Measurements from ENCODE around the gene SUV39H1.
"Not testable (repeated sequence)": the region's sequence is repeated elsewhere in the genome, so short reads cannot be mapped to it uniquely, and the experiment has no call there.

The SUV39H1 gene

DNA sequence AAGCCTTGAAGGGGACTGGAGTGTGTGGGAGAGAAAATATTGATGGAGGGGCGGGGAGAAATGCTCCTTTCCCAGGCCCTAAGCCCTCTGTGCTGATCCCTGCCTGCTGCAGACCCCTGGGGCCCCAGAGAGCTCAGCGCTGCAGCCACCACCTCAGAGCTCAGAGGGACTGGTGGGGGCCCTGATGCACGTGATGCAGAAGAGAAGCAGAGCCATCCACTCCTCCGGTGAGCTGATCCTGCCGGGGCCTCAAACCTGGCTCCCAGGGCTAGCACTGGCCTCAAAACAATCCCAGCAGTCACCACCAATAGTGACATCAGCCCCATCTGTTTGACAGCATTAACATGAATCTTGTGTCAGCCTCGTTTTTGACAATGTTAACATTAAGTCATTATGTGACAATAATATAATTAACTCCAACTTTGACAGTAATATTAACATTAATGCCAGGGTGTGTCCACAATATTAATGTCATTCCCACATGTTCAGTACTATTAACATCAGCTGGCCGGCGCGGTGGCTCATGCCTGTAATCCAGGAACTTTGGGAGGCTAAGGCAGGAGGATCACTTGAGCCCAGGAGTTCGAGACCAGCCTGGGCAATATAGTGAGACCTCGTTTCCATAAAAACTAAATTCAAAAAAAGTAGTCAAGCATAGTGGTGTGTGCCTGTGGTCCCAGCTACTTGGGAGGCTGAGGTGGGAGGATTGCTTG is 7.2 kb upstream of the SUV39H1 start:
- no peak for DNase-seq

- not testable (repeated sequence) for DNase-seq
Measured at GRCh38 chrX:48691746-48692145, 4.8 kb upstream of the SUV39H1 start.

GRCh38 chrX:48694776-48695533 is 1.6 kb upstream of the SUV39H1 start:
- DNase-seq = no peak

GRCh38 chrX:48695534-48695896 is 1.0 kb upstream of the SUV39H1 start:
- DNase-seq = no peak

GRCh38 chrX:48695925-48696300 is 621 bp upstream of the SUV39H1 start:
- DNase-seq = no peak

DNA sequence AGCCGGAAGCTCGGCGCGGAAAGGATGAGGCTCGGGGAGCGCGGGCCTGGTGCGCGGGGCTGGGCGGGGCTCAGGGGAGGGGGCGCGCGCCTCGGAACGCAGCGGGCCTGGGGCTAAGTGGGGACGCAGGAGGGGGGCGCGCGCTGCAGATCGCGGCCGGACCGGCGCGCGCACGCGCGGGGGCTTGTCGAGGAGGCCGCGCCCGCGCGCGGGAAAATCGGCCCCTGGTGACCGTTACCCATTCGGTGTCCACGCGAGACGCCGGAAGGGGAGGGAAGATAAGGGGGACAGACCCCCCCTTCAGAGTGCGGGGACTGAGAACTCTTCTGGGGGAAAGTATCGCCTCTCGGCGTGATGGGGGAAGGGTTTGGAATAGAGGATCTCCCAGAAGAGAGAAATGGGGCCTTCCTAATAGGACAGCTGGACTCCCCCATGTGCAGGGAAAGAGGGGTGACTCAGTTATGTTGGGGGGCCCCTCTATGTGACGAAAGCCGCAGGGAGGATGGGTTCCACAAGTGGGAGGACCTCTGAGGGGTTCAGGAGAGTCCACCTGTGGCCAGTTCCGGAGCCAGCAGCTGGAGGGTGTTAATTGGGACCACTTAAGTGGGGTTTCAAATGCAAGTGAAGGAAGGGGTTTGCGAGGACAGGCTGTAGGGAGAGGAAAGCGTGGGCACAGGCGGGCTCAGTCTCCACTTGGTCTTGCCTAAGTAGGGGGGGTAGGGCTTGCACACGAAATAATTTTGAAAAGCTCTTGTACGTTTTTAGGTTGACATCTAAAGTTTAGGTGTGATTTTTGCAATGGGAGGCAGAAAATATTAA is 584 bp downstream of the SUV39H1 start:
- no peak for DNase-seq

DNA sequence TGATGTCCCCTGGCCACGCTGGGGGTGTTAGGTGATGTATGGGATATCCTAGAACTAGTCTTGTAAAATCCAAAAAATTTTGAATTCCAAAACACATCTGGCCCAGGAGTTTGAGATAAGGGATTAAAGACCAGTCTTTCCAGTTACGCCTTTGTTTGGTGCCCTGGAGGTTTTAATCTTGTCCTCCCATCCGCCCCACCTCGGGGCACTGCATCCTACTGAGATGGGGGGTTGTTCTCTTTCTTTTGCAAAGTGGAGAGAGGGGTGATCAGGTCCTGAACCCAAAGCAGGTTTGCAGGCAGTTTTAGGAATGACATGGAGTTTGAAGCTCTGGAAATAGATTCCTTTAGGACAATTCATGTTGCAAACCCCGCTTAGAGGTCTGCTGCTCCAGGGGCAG is 1.8 kb downstream of the SUV39H1 start:
- DNase-seq = no peak

GRCh38 chrX:48700246-48700645 is 3.7 kb downstream of the SUV39H1 start:
- no peak for DNase-seq

- DNase-seq = no peak
Measured at GRCh38 chrX:48700951-48701653, 4.6 kb downstream of the SUV39H1 start.

DNA sequence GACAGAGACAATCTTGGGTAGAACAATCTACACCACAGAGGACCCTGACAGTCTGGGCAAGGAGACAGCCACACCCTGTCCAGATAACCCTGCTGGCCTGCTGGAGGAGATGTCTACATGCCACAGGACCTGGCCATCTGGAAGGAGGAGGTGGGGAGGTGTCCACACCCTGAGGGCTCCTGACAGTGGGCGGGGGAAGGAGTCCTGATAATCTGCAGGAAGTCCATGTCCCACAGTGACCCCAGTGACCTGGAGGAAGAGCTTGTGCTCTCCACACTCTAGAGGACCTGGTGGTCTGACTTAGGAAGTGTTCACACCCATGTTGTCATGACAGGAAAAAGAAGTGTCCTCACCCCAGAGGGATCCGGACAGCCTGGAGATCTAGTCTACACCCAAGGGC is 5.5 kb downstream of the SUV39H1 start:
- DNase-seq = no peak

DNA sequence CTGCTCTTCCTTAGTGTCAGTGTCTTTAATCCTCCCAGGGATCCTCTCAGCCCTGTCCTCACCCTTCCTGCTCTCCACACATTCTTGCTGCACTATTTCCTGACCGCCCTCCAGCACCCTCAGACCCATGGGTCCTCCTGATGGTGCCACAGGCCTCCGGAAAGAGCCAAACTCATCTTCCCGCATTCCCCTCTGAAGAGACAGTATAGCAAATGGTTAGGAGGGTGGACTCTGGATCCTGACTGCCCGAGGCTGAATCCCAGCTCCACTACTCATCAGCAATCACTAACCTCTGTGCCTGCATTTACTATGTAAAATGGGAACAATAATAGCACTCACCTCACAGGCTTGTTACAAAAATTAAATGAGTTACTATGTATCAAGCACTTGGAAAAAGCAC is 6.2 kb downstream of the SUV39H1 start:
- no peak for DNase-seq

DNA sequence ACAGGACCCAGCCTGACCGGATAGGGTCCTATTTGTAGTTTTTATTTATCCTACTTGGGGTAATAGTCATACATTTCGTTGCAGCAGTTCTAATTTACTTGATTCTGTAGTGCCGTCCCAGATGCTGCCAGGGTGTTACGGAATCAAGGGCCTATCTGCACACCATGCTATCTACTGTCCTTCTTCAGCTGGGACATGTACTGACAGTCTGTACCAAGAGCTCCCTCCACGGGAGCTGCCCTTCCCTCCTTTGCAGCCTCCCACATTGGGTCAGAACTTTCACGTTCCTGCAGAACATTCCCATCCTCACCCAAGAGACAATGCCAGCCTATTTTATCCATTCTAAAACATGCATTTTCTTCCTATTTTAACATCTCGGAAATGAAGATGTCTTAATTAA is 6.7 kb downstream of the SUV39H1 start:
- DNase-seq = no peak

GRCh38 chrX:48703642-48704481 is 7.3 kb downstream of the SUV39H1 start:
- DNase-seq = no peak

DNA sequence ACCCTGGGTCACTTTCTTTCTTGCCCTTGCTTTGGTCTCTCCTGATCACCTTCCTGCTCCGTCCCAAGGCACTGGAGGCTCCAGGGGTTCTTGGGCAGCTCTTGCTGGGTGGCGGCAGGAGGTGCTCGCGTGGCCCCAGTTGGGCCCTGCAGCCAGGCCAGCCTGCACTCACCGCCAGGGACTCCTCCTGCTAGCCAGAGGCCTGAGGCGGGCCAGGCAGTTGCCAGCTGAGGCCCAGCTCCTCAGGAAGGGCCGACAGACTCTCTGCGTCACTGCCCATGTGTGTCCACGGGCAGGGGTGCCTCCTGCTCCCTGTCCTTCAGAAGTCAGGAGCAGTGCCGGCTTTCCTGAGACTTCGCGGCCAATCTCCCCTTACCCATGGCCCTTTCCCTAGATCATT is 9.3 kb downstream of the SUV39H1 start:
- no peak for DNase-seq

GRCh38 chrX:48709522-48710112 is 13.1 kb downstream of the SUV39H1 start:
- DNase-seq = no peak

DNA sequence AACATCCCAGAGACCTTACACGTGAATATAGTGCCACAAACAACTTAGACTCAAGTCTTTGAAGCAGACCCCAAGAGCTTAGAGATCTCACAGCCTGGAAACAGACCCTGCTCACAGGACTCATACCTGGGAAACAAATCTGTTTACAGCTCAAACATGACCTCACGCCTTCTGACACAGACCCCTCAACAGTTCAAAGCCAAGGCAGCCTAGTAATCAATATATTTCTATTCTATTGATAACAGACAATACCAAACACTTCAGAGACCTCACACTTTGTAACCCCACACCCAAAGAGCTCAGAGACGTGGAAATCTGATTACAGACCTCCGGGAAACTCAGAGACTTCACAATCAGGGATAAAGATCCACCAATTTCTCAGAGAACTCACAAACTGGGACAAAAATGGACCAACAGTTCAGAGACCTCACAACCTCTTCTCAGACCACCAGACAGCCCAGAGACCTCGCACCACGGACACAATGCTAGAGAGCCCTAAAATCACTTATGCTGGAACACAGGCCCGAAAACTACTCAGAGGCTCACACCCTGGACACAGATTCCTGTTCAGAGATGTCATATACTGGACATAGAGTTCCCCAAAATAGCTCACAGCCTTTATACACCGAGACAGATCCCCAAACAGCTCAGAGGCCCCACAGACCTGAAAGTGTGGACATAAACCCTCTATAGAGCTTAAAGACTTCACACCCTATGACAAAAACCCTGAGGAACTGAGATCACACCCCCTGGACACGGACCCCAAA is 14.8 kb downstream of the SUV39H1 start:
- no peak for DNase-seq

- DNase-seq = no peak
Measured at GRCh38 chrX:48711929-48712505, 15.5 kb downstream of the SUV39H1 start.

DNA sequence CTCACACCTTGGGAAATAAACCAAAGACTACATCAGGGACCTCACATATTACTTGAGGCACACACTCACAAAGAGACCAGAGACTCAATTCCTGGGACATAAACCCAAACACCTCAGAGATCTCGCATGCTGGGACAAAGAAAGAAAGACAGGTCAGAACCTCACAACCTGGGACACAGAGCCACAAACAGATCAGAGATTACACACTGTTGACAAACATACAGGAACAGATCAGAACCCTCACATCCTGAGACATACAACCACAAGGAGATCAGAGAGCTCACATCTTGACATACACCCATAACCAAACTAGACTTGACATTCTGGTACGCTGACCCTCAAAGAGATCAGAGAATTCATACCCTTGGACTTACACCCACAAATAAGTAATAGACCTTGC is 17.3 kb downstream of the SUV39H1 start:
- DNase-seq = no peak

DNA sequence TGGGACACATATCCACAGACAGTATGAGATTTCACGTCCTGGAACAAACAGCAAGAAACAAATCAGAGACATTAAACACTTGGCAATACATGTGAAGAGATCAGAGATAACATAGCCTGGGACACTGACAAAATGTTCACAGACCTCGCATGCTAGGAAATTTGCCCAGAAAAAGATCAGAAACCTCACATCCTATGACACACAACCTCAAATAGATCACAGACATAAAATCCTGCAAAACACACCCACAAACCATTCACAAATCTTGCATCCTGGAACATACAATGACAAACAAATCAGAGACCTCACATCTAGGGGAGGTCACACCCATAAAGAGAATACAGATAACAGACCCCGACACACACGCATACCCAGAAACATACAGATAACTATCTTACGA is 18.0 kb downstream of the SUV39H1 start:
- no peak for DNase-seq

DNA sequence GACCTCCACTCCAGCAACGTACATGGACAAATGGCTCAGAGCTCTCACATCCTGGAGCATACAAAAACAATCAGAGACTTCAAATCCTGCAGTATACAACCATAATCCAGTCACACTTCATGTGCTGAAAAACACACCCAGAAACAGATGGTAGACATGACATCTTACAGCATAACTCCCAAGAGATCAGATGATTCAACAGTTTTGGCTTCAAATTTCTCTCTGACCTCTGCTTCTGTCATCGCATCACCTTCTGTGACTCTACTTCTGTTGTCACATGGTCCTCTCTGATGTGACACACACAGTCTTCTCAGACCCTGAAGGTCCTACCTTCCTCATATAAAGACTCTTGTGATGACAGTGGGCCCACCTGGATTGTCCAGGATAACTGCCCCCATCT is 18.5 kb downstream of the SUV39H1 start:
- DNase-seq = no peak
